NCI-H2029 (cell line): Measurements from ENCODE around the gene COL5A1.

Source experiments
- DNase-seq: peaks from one replicate; lab custom pipeline; 2025; lab: John Stamatoyannopoulos, UW

Gene COL5A1

GRCh38 chr9:134728801-134729495, 87.3 kb downstream of the COL5A1 start:
- DNase-seq = no peak

DNA sequence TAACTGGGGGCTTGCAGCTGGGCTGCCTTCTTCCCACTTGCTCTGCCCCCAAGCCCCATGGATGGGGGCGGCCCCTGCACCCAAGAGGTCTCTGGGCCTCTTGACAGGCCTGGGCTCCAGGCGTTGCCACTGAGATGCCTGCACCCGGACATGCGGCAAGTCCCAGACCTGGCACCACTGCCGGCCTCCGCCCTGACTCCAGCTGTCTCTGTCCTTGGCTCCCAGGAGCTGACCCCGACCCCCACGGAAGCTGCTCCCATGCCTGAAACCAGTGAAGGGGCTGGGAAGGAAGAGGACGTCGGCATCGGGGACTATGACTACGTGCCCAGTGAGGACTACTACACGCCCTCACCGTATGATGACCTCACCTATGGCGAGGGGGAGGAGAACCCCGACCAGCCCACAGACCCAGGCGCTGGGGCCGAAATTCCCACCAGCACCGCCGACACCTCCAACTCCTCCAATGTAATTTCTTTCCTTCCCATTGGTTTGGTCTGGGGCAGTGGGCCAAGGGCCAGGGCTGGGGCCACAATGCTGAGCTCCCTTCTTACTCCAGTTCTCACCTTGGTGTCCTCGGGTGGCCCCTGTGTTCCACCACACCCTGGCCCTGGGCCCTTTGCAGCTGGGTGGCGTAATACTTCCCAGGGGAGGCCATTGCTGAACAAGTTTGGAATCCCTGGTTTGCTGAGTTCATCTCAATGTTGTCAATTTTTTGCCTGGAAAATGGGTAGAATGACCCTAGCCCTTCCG, 88.6 kb downstream of the COL5A1 start:
- DNase-seq = no peak

- no peak for DNase-seq
Measured at GRCh38 chr9:134730761-134731496, 89.3 kb downstream of the COL5A1 start.

DNA sequence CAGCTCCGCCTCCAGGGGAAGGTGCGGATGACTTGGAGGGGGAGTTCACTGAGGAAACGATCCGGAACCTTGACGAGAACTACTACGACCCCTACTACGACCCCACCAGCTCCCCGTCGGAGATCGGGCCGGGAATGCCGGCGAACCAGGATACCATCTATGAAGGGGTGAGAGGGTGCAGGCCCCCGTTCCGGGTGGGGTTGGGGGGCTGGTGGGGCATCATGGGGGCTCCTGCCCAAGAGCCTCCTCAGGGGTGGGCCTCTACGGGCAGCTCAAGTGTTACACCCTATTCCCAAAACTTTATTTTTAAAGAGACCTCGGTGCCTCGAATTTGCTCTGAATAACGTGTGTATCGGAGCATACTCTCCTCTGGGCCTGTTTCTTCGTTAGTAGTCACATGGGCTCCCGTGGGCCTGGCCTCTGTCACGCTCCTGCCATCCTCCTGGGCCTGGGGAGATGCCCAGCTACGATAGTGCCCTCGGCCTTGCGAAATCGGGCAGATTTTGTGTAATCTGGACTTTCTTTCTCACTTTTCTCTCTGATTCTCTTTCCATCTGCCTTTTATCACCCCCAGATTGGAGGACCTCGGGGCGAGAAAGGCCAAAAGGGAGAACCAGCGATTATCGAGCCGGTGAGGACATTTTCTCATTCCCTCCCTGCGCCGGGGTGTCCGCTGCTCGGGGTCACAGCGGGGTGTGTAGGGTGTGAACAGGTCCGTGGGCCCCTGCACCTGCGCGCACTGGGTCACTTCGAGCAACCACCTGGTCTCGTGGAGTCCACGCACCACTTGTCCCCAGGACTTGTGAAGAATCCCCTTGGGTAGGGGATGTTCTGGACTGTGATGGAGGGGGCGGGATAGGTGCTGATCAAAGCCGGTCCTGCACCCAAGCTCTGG, 90.1 kb downstream of the COL5A1 start:
- no peak for DNase-seq

DNA sequence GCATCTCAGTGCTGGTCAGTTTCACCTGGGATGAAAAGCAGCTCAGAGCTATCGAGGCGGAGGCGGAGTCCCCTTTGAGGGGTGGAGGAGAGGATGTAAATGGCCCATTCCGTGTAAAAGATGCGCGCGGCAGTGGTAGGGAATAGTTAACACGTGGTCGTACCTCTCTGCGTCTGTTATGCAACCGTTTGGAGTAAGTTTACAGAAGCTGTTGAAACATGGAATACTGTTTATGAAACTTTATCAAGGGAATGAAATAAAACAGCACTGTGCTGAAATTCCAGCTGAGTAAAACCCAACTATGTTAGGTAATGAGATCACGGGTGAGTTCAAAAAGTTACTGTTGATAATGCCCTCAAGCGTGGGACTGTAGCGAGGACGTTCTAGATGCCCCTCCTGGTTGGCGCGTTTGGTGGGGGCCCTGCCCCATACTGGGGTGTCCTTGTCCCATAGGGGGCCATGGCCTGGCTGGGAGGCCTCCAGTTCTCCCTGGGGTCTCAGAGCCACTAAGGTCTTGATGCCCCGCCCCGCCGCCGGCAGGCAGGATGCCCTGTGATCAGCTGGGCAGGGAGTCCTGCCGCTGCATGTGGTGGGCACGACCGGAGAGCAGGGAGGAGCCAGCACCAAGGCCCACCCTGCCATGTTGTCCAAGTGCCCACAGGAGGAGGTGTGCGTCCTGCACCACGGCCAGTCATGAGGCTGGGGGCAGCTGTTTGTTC, 90.9 kb downstream of the COL5A1 start:
- no peak for DNase-seq

DNA sequence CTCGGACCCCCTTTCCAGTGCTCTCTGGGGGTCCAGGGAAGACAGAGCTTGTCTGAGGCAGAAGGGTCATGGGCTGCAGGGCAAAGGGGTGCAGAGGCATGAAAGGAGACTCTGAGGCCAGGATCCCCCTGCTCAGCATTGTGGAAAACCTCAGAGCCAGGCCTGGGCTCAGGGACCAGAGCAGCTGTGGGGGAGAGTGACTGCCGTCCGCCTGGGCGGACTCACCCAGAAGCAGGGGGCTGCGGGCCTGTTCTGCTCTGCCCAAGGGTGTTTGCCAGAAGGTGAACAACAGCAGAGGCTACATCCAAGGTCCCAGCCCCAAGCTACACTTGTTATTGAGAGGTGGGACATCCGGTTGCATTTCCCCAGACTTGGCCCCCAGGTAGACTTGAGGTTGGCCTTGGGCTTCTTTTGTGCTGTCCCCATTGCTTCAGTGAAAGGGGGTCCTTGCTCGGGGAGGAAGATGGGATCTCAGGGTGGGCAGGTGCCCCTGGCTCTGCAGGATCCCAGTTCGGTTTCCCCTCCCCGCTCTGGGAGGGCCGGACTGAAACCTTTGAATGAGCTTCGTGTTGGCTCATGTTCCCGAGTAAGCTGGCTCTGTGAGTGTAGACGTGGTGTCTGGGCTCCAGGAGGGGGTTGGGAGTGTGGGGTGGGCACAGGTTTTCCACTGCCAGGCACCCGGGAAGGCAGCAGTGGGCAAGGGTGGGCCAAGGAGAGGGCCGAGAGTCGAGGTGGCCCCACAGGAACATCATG, 92.1 kb downstream of the COL5A1 start:
- no peak for DNase-seq

GRCh38 chr9:134734270-134734669, 92.7 kb downstream of the COL5A1 start:
- DNase-seq = no peak

GRCh38 chr9:134735441-134736175, 94.0 kb downstream of the COL5A1 start:
- DNase-seq = no peak

GRCh38 chr9:134736791-134737497, 95.3 kb downstream of the COL5A1 start:
- DNase-seq = no peak

DNA sequence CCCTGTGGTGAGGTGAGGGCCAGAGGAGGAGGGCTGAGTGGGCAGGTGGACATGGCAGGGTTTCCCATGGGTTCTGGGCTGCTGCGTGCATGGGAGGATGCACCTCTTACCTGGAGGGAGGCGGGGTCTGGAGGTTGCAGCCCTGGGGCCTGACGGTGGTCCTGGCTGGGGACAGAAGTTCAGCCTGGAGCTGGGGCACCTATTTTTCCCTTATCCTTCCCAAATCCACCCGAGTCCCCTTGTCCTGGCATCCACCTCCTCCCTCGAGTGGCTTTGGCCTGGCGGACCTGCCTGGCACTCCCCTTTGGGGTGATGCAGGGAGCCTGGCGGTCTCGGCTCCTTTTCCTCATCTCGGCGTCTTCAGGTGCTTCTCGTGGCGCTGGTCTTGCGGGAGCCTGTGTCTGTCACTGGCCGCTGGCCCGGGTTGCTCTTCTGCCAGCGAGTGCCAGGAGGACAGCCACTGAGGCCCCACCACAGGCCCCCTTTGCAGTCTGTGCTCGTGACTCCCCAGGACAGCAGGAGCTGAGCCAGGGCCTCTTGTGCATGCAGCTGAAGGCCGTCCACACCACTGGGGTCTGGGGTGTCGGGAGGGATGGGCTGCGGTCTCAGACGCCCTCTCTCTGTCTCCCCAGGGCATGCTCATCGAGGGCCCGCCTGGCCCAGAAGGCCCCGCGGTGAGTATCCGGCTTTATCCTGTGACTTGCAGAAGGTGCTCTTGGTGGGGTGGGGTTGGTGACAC, 96.4 kb downstream of the COL5A1 start:
- no peak for DNase-seq

GRCh38 chr9:134738869-134739659, 97.5 kb downstream of the COL5A1 start:
- DNase-seq = peak; percentile 4

GRCh38 chr9:134739660-134739968, 98.0 kb downstream of the COL5A1 start:
- no peak for DNase-seq

DNA sequence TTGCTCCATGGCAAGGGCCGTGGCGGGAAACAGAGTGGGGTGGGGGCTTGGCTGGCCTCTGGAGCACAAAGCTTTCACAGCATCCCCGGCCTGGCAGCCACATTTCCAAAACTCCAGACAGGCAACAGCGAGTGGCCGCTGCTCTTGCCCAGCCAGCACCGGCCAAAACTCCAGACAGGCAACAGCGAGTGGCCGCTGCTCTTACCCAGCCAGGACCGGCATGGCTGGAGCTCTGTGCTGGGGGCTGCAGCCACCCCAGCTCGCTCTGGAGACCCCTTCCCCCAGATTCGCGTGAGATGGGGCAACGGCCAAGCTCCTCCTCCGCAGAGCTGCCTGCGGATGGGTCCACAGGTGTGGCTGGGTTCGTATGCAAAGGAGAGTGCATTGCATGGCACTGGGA, 98.5 kb downstream of the COL5A1 start:
- no peak for DNase-seq

- DNase-seq = no peak
Measured at GRCh38 chr9:134741846-134742245, 100.2 kb downstream of the COL5A1 start.

DNA sequence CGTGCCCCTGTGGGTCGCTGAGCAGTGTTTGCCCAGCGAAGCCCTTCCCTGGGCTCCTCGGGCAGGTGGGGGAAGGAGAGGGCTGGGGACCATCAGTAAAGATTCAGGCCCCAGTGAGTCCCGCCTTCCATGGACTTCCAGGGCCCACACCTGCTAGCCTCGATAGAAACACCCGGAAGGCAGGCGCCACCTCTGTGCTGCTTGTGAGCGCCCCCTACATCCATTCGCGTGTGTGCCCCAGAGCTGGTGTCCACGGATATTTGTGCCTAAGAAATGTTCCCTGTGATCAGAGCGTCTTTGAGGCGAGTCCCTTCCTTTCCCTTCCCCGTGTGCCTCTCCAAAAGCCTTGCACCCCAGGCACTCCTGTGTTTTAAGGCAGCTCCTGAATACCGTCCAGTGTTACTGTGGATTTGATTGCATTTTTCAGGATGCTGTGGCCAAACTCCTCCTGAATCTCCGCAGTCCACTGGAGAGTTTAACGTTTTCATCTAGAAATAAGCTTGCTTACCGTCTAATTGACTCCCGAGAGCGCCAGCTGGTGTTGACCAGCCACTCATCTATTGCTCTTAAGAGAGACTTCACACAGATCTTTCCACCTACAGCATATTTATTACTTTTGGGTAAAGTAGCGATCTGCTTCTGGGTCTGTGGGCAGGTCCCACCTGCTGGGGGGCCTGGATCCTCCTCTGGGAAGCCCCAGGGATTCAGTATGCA, 101.4 kb downstream of the COL5A1 start:
- DNase-seq = no peak

GRCh38 chr9:134743853-134744252, 102.2 kb downstream of the COL5A1 start:
- no peak for DNase-seq
